NCI-H146 (cell line): Measurements from ENCODE around the gene DLG2.
"Not testable (repeated sequence)": the region's sequence is repeated elsewhere in the genome, so short reads cannot be mapped to it uniquely, and the experiment has no call there.

Experiments used
- DNase-seq: peaks from one replicate; lab custom pipeline; 2025; lab: John Stamatoyannopoulos, UW

DLG2 gene

DNA sequence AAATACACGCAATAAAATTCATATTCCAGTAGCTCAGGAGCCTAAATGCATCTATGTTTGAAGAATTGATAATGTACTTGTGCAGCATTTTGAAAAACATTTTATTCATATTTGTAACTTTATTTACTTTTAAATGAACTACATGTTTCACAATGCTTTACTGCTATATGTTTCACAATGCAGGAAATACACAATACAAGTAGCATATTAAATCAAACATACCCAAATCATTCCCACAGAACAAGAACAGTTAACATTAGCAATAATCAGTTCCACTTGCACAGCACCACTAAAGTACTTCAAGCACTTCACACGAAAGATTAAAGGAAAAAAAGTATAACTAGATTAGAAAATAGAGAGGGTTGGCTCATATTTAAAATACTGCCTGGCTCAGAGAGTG lies 1997.4 kb downstream of the DLG2 start:
- DNase-seq, result no peak

DNA sequence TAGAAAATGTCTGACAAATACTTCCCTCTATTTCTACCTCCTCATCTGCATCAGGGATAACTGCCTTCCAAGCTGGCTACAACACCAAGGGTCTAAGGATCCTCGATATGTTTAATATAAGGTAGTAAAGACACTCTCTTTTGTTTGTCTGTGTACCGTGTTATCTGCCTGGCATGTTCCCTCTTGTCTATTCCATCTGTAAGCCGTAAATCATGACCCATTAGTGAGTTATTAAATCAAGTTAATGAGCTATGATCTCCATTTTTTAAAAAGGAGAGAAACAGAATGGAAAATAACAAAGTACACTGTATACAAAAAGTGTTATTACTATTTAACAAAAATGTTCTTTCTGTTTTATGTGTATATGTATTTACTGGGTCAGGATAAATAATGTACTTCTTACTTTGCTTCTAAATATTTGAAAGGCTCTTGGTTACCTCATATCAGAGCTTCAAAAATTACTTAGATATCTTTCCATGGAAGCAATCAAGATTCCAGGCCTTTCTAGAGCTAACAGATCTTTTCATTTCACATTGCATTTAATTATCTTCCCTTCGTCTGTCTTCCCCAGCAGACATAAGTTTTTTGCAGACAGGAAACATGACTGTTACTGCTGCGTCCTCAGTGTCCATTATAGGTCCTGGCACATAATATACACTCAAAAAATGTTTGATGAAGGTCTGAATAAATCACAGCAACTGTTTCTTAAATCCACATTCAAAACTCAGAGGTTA lies 1998.4 kb downstream of the DLG2 start:
- DNase-seq, result peak; percentile 20

DNA sequence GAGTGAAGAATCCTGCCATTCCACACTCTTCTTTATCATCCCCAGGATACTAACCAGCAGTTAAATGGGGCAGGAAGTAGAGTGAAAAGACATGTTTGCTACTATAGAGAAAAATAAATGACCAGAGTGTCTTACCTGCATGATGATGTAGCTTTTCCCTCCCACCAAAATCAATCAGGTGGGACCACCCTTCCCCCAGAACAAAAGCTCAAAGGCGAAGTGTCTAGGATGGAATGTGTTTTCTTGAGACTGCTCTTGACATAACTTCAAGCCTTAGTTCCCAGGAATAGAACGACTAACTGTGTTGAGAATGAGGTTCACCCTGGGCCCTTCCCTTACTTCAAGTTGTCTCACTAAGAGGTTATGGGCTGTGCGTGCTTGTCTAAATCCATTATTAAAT lies 2001.8 kb downstream of the DLG2 start:
- no peak for DNase-seq

- DNase-seq, result no peak
Observed at GRCh38 chr11:83617671-83618070, 2009.5 kb downstream of the DLG2 start.

GRCh38 chr11:83613767-83614121 lies 2013.4 kb downstream of the DLG2 start:
- no peak for DNase-seq

DNA sequence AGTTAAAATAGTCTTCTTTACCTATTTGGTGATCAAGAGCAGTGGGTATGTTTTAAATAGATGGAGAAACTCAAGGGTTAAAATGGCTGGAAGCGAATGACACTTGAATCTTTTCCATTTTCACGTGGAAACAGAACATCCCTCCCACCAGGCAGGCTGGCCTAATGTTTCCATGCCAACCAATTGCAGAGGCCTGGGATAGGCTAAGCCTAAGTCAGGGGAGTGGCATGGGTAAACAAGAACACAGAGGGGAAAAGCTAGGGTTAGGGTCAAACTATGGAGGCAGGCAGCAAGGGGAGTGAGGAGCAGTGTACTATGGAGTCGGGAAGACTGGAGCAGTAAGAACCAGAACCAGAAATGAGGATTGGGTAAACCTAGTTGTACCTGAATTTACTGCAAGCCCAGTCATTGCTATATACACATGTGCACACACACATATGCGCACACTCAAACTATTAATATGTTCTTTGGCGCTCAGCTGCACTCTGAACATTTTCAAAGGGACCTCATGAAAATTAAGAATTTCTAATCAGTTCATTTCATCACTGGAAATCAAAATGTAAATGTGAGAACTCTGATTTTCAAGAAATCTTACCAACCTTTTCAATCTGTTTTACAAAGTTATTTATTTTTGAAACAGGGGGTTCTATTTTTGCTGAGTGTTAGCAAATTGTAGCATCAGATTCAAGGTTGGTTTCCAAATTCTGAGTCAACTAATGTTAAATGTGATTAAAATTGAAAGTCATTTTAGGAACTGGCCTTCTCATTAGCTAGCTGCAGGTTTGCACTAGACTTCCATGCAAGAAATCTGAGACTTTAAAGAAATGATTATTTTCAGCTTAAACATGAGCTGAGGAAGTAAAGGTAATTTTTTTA lies 2014.0 kb downstream of the DLG2 start:
- peak; percentile 21 for DNase-seq

- peak; percentile 40 for DNase-seq
Observed at GRCh38 chr11:83611600-83611999, 2015.5 kb downstream of the DLG2 start.

GRCh38 chr11:83611031-83611430 lies 2016.1 kb downstream of the DLG2 start:
- DNase-seq, result no peak

DNA sequence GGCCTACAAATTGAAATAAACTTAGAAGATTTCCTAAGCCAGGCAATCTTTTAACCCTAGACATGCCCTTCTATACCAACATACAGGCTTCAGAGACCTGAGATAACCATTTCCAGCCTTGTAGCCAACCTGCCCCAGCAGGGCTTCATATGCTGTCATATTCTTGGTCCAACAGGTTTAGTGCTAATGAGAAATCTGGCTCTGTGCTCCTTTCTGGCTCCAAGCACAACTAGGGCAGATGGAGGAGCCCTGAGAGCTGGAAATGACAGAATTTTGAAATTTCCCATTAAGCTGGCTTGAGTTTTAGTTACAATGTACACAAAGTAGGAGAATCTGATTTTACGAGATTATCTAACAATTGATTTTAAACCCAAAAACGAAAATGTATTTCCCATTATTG lies 2018.0 kb downstream of the DLG2 start:
- no peak for DNase-seq

GRCh38 chr11:83608571-83608970 lies 2018.6 kb downstream of the DLG2 start:
- DNase-seq, result no peak

DNA sequence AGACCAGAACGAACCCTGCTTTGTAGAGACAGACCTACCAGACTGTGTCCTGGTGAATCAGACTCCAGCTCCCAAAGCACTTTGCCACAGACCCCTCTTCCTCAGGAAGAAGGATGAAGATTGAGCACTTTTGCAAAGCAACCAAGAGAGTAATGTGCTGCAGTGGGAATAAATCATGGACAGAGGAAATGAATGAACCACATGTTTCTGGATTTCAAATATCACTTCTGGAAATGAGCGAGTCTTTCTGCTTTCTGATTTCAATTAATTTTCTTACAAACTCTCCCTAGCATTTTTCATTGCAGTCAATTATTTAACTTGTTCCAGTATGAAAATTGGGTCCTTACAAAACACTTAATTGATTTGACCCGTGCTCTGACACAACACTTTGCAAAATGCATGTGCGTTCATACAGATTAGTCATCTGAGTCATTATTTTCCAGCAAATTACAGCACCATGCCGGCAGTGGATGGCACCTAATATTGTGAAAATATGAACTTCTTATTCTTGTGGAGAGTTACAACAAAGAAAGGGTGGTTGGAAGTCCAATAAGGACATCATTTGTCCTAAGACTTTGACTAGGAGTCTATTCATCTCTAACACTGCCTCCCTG lies 2025.1 kb downstream of the DLG2 start:
- no peak for DNase-seq

DNA sequence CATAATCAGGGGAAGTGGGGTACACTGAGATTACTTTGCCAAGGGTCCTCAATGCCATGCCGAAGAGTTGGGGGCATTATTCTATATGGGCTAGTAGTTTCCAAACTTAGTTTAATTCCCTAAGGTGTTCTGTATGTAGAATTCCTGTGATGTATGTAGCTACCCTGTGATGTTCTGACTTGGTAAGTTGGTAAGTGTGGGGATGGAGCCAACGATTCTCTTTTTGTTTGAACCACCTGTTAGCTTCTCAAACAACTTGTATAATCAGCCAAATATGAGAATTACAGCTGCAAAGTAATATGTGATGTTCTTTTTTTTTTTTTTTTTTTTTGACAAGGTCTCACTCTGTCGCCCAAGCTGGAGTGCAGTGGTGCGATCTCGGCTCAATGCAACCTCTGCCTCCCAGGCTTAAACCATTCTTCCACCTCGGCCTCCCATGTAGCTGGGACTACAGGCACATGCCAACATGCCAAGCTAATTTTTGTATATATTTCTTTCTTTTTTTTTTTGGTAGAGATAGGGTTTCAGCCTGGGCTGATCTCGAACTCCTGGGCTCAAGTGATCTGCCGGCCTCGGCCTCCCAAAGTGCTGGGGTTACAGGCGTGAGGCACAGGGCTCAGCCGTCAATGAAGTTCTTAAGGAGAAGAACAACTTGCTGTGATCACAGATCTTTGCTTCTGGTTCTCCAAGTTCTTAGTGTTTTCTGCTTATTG lies 2025.8 kb downstream of the DLG2 start:
- no peak for DNase-seq

DNA sequence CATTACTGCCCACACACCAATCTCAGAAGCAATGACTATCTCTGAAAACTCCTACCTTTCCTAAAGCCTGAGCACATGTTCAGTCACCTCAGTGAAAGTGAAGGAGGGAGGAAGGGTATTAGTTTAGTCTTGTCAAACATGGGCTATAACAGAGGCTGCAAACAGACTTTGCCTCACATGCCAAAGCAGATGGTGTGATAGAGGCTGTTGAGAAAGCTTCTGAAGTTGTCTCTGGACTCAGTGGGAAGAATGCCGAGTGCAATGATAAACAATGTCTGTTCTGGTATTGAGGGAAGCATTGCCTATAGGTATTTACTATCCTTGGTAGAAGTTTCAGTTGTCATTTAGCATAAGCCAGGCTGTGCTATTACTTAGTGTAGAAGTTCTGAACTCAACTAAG lies 2026.5 kb downstream of the DLG2 start:
- no peak for DNase-seq

DNA sequence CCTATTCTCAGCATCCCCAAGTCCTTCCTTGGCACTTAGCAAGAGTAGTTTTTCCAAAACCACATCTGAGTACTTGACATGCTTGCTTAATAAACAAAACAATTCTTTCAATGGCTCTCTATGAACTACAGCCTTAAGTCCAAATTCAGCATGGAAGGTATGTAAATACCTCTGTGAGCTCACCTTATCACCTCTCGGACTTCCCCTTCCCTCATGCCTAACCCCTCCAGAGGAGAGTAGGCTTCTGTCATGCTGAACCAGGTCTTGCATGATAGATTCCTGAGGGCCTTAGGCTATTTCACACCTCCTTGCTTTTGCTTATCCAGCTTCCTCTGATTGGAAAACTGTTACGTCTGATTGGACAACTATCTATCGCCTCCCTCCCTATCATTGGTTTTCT lies 2028.1 kb downstream of the DLG2 start:
- no peak for DNase-seq

- not testable (repeated sequence) for DNase-seq
Observed at GRCh38 chr11:83587797-83588196, 2039.3 kb downstream of the DLG2 start.

DNA sequence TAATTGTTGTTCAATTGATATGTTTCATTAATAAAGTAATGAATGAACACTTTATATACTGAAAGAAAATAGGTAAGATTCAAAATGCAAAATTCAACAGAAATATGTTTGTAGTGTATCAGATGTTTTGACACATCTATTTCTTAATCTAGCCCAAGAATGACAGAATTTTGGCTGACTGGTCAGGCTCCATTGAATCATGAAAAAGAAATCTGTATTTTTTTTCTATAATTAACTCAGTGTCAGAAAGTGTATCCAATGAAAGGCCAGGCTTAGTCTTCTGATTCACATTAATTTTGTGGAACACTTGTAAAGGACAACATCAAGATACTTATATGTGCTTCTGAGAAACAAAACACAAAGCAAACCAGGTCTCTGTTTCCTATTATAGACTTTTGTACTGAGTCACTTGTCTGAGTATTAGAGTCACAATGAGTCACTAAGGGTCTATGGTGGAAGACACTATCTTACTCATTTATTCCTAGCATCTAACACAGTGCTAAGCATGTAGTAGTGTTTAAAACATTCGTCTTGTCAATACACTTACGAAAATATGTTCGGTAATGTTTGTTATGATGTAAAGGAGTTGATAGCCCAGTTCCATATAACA lies 2043.3 kb downstream of the DLG2 start:
- no peak for DNase-seq

DNA sequence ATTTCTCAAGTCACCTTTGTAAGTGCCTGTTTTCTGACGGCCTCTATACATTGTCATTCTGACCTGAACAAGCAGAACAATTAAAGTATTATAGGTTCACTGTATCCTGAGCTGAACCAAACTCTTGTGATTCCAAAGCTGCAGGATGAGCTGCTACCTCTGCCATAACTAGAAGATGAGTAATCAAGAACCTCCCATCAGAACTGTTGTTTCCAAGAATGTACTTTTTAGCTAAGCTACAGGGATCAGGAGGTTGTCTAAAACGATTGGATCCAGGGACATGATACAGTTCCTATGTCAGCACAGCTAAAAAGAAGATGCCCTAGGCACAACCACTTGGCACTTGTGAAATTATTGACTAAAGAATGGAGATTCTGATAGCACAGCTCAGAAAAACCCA lies 2052.6 kb downstream of the DLG2 start:
- no peak for DNase-seq

DNA sequence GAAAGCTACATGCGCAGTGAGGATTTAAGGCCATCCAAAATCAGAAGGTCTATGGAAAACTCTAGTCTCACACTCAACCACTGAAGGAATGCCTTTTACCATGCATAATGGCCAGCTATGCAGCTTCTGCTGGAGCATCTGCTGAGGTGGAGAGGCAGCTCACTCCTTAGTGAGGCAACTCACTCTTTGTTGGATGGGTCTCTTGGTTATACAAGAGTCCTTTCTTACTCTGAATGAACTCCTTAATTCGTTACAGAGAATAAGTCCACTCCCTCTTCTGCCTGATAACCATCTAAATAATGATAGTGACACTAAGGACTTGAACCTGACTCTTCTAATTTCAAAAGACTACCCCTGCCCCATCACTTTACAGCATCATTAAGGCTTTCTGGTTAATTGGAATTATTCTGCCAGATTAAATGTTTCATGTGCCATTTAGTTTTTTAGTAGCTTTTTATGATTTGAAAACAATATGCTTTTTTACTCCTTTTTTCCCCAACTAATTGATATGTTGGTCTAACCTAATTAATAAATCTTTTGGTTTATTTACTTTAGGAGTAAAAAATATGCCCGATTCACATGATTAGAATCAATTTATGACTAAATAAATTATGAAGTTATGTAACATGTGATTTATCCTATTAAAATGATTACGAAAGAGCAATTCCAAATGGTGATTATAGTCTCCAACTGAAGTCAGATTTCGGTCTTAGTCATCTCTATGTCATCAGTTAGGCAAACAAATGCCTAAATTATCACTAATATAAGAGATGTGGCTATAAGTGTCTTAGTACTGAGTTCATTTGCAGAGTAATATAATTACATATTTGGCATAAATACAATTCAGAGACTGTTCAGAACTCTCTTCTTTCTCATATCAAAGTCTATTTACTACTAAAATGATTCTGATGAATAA lies 2054.3 kb downstream of the DLG2 start:
- no peak for DNase-seq

- no peak for DNase-seq
Observed at GRCh38 chr11:83571302-83571701, 2055.8 kb downstream of the DLG2 start.

DNA sequence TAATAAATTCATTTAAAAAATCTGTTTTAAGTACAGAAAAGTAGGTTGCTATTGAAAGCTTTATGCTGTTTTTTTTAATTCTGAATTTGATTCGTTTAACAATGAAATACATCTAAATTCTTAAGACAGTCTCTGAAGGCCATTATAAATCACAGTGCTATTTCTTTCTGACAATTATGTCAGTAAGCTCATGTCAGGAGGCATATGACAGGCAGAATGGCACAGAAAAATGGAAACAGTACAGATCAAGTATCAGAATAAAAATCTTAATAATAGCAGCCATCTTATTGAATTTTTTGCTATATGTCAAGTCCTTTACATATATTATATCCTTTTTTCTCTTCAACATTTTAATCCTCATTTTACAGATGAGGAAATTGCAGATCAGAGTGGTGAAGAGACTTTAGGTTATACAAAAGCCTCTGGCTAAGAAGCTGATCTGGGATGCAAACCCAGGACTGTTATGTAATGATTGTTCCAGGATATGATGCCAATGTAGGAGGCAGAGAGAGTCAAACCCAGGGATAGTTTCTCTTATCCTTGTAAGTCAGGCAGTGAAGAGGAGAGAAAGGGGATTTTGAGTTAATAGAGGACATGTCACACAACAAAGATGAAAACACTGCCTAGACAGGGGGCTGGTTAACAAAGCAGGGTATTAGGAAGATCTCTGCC lies 2057.9 kb downstream of the DLG2 start:
- DNase-seq, result no peak
